SK-N-MC (cell line): Measurements from ENCODE around the gene TSHZ2.

Source experiments
- DNase-seq: peaks from one replicate; pipeline ENCODE4 v3.0.0-alpha.2; 2011; ENCODE audit warnings: low read depth, low spot score
- H3K27ac ChIP-seq: fragments of 200-600 bp; sonication (generic); 2 replicates; pipeline ENCODE4 v1.5.1; 2016; ENCODE audit warnings: mixed run types
- H3K36me3 ChIP-seq: fragments of 200-600 bp; sonication (generic); 2 replicates; pipeline ENCODE4 v1.6.1; 2017; ENCODE audit warnings: antibody characterized with exemption, low read length, mixed read lengths; ENCODE audit not compliant: insufficient read depth
- H3K4me3 ChIP-seq: fragments of 200-600 bp; sonication (generic); 2 replicates; pipeline ENCODE4 v1.5.1; 2016
- H3K9ac ChIP-seq: fragments of 200-600 bp; sonication (generic); 2 replicates; pipeline ENCODE4 v1.8.0; 2017; ENCODE audit warnings: mixed run types, mixed read lengths; ENCODE audit not compliant: insufficient read length
- H3K9me3 ChIP-seq: fragments of 200-600 bp; sonication (generic); 2 replicates; pipeline ENCODE4 v1.6.1; 2017; ENCODE audit warnings: low read depth, mild to moderate bottlenecking, antibody characterized with exemption, low read length, moderate library complexity, mixed read lengths
- EZH2 ChIP-seq: fragments of 200-600 bp; sonication (generic); IDR thresholded peaks from one replicate; pipeline ENCODE4 v1.6.1; 2017; ENCODE audit warnings: antibody characterized with exemption
- FOXP2 ChIP-seq: optimal IDR thresholded peaks from 2 replicates; pipeline ENCODE3; 2011; ENCODE audit warnings: mild to moderate bottlenecking, moderate library complexity; ENCODE audit not compliant: insufficient read depth; ENCODE audit errors: extremely low read length, control extremely low read depth
- POLR2AphosphoS5 ChIP-seq: IDR thresholded peaks from 2 replicates; pipeline ENCODE4 v1.6.1; 2012; ENCODE audit warnings: mild to moderate bottlenecking, low read depth, low read length, borderline replicate concordance

The TSHZ2 gene

DNA sequence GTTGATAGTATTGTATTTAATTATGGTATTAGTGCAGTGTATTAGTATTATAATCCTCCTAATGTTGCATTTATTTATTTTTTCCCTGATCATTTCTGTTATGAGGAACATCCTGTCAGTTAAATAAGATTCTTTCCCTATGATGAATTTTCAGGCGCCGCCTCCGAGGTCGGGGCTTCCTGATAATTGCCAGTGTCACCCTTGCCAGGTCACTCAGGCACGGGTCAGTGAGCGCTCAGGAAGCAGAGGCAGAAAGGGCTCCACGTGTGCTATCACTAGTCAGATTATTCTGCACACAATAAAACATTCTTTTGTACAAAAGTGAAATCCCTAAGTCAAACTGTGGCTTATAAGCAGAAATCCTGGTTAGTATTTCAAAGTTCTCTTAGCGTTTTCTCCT is 64.8 kb downstream of the TSHZ2 start:
- Histone ChIP-seq H3K27ac (no peak overlapping the region), H3K9ac (no peak overlapping the region), H3K9me3 (no peaks in the 10 kb centered on the region), H3K36me3 (no peaks in the 10 kb centered on the region), H3K4me3 (no peak overlapping the region)
- DNase-seq: no peak
- TF ChIP-seq FOXP2 (no peak), EZH2 (no peak), POLR2AphosphoS5 (no peak)

DNA sequence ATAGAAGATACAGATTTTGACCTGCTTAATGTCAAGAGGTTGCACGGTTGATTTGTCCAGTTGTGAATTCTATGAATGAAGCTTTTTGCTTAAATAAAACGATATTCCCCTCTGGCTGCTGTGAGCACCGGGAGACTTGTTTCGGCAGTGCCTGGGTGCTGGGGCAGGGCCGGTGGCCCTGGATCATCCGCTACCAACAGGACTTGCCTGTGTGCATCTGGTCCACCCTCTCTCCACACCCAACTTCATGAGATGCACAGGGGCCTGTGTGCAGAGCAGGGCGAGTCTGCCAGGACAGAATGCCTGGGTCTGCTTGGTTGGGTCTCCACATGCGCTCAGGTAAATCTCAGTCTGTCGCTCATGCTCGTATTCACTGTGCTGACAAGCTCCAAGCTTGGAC is 65.5 kb downstream of the TSHZ2 start:
- no peak overlapping the region for H3K4me3 ChIP-seq
- H3K9me3 ChIP-seq: no peaks in the 10 kb centered on the region
- no peak for DNase-seq
- H3K27ac ChIP-seq: no peak overlapping the region
- TF ChIP-seq FOXP2 (no peak), POLR2AphosphoS5 (no peak), EZH2 (no peak)
- H3K9ac ChIP-seq: no peak overlapping the region
- H3K36me3 ChIP-seq: no peaks in the 10 kb centered on the region

DNA sequence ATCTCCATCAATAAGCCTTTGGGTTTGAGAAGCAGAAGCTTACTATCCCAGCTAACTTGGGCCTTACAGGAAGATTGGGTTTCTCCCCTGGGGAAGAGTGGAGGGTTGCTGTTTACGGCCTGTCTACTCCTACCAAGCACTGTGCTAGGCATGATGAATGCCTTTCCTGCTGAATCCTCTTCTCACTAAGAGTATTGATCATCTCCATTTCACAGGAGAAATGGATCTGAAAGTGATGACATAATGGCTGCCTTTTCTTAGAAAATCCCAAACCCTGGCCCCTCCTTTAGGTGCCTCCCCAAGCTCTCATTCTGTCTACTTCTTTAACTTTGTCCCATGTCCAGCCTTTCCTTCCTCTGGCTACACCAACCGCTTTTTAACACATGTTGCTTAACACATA is 66.1 kb downstream of the TSHZ2 start:
- H3K9me3 ChIP-seq: no peaks in the 10 kb centered on the region
- no peak overlapping the region for H3K9ac ChIP-seq
- TF ChIP-seq EZH2 (no peak), POLR2AphosphoS5 (no peak), FOXP2 (no peak)
- H3K36me3 ChIP-seq: no peaks in the 10 kb centered on the region
- no peak overlapping the region for H3K4me3 ChIP-seq
- DNase-seq: no peak
- H3K27ac ChIP-seq: no peak overlapping the region

DNA sequence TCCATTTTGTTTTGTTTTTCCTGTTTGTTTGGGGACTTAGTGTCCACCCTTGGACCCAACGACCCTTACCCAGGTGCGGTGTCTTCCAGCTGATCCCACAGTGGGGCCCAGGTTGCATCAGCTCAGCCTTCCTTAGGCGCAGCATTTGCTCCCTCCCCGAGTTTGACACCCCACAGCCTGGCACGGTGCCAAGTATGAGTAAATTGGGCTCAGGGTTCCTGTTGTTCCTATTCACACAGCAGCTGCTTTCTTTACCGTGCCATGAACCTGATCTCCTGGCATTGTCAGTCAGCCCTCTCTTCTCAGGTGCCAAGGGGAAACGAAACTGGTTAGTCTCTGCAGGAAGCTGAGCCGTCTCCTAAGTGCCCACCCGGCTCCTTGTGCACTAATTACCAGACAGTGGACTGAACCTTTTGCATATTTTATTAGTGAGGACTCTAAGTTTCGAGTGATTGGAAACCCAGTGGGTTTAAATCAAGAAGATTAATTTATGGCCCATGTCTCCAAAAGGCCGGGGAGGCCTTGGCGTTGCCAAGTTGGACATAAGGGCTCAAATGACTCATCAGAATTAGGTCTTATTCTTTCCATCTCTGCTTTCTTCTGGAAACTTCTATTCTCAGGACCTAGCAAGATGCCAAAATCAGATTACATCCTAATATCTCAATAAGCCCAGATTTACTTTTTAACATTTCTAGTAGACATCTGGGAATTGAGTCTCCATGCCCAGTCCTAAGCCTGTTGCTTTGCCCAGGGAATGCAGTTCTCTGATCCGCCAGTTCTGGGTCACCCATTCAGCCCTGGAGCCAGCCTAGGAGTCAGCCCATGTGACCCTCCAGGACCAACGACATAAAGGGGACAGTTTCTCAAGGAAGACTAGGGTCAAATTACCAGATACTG is 68.8 kb downstream of the TSHZ2 start:
- H3K27ac ChIP-seq: no peak overlapping the region
- no peak for TF ChIP-seq POLR2AphosphoS5
- no peak for TF ChIP-seq EZH2
- no peak for TF ChIP-seq FOXP2
- no peak overlapping the region for H3K9ac ChIP-seq
- no peak for DNase-seq
- H3K4me3 ChIP-seq: no peak overlapping the region
- no peaks in the 10 kb centered on the region for H3K9me3 ChIP-seq
- no peaks in the 10 kb centered on the region for H3K36me3 ChIP-seq

DNA sequence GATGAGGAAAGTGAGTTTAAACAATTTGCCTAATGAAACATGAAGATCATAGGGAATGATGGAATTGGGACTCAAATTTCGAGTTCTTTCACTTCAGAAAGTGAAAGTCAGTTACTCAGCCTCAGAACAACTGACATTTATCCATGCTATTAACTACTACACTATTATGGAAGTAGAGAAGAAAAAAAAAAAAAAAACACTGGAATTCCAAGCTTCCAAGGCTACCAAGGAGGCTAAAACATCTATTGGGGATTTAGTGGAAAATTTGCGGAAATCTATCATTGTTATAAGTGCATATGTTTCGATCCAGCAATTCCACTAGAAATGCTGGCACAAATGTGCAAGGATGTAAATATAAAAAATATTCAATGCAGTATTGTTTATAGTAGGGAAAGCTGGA is 70.4 kb downstream of the TSHZ2 start:
- TF ChIP-seq FOXP2: no peak
- no peak for TF ChIP-seq EZH2
- no peak for TF ChIP-seq POLR2AphosphoS5
- DNase-seq: no peak

DNA sequence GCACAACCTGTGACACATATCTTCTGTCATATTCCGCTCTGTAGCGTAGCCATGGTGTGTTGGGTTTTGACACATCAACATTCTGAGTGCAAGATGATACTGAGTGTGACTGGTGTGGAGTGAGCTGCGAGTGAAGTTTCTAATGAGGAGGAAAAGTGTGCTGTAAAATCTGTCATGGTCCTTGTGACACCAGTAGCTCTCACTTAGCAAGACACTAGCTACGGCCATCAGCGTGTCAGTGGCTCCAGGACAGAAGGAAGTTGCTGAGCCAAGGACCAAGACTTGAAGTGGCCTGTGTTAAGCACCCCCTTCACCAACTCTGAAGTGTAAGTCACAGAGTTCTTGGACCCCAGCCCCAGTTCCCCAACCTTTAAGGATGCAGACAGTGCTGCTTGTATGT is 72.1 kb downstream of the TSHZ2 start:
- Histone ChIP-seq H3K9me3 (no peaks in the 10 kb centered on the region), H3K27ac (no peak overlapping the region), H3K9ac (no peak overlapping the region), H3K4me3 (no peak overlapping the region), H3K36me3 (no peaks in the 10 kb centered on the region)
- TF ChIP-seq POLR2AphosphoS5 (no peak), EZH2 (no peak), FOXP2 (no peak)
- no peak for DNase-seq

More for the DNA sequence above, 70.4 kb downstream of the TSHZ2 start:
- H3K36me3 ChIP-seq: no peaks in the 10 kb centered on the region
- no peaks in the 10 kb centered on the region for H3K9me3 ChIP-seq
- H3K4me3 ChIP-seq: no peak overlapping the region
- no peak overlapping the region for H3K27ac ChIP-seq
- H3K9ac ChIP-seq: no peak overlapping the region

DNA sequence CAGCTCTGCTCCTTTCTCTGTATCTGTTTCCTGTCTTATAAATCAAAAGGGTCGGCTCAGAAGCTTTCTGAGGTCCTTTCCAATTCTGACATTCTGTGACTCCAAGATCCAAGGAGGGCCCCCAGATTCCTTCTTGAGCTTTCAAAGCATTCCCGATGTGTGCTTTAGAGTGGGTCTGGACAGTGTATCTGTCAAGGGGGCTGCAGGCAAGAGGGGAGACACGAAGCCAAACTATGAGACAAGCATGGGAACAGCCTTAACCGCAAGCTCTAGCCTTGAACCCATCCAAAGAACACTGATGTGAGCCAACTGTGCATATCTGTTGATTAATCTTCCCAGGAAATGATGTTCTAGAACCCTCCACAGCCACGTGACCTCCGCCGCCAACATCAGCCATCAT is 73.8 kb downstream of the TSHZ2 start:
- no peak for DNase-seq
- no peak overlapping the region for H3K4me3 ChIP-seq
- no peak overlapping the region for H3K27ac ChIP-seq
- H3K9me3 ChIP-seq: no peaks in the 10 kb centered on the region
- TF ChIP-seq FOXP2 (no peak), EZH2 (no peak), POLR2AphosphoS5 (no peak)
- no peaks in the 10 kb centered on the region for H3K36me3 ChIP-seq
- no peak overlapping the region for H3K9ac ChIP-seq

DNA sequence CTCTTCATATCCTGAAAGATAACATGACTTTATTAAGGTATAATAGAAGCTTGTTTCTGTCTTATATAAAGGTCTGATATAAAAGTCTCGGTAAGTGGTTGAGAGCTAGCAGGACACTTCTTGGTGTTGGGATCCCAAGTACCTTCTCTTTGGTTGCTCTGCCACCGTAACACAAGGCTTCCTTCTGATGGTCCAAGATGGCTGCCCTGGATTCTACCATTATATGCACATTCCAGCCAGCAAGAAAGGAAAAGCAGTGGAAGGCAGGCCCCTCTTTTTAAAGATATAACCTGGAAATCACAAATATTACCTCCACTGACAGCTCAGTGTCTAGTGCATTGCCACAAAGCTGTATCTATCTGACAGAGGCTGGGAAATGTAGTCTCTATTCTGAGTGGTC is 75.0 kb downstream of the TSHZ2 start:
- TF ChIP-seq EZH2 (no peak), POLR2AphosphoS5 (no peak), FOXP2 (no peak)
- DNase-seq: no peak
- no peak overlapping the region for H3K4me3 ChIP-seq
- no peak overlapping the region for H3K9ac ChIP-seq
- H3K36me3 ChIP-seq: no peaks in the 10 kb centered on the region
- no peak overlapping the region for H3K27ac ChIP-seq
- no peaks in the 10 kb centered on the region for H3K9me3 ChIP-seq
